HepG2 (cell line): ENCODE results near the gene PRKCG. TPM values are rescaled to one million over a fixed set of nuclear protein-coding genes. Genes with fewer than 3 reads are reported as not detected.

Source experiments
- CCDC6 ChIP-seq: sonication (generic); formaldehyde crosslinking; IDR thresholded peaks from 2 replicates; pipeline ENCODE4 v1.8.1; 2022; ENCODE audit warnings: mild to moderate bottlenecking, missing genetic modification reagents, moderate library complexity
- EP300 ChIP-seq, 3 experiments: sonication (generic) in 1 of 3; formaldehyde crosslinking in 1 of 3; IDR thresholded peaks; 2 replicates each; pipeline versions ENCODE4 v1.5.1 to v1.6.1; 2011 to 2020; ENCODE audit warnings: low read depth in 2 of 3, low read length in 2 of 3, borderline replicate concordance in 1 of 3, improper control_type of control experiment in 1 of 3, mild to moderate bottlenecking in 1 of 3, missing genetic modification reagents in 1 of 3, moderate library complexity in 1 of 3
- FOXJ3 ChIP-seq: sonication (generic); formaldehyde crosslinking; IDR thresholded peaks from 2 replicates; pipeline ENCODE4 v1.4.0; 2020; ENCODE audit warnings: missing genetic modification reagents, mild to moderate bottlenecking, borderline replicate concordance
- MAFF ChIP-seq: IDR thresholded peaks from 2 replicates; pipeline ENCODE4 v1.6.1; 2011; ENCODE audit warnings: low read depth, low read length, improper control_type of control experiment
- MAZ ChIP-seq, 2 experiments: sonication (generic) in 1 of 2; formaldehyde crosslinking in 1 of 2; IDR thresholded peaks; 2 replicates each; pipeline versions ENCODE4 v1.5.0 to v1.6.1; 2012 to 2020; ENCODE audit warnings: low read depth in 2 of 2, mild to moderate bottlenecking in 2 of 2, borderline replicate concordance in 1 of 2, improper control_type of control experiment in 1 of 2, low read length in 1 of 2, missing genetic modification reagents in 1 of 2, moderate library complexity in 1 of 2
- NFYB ChIP-seq: sonication (generic); formaldehyde crosslinking; IDR thresholded peaks from 2 replicates; pipeline ENCODE4 v1.4.0; 2020; ENCODE audit warnings: missing genetic modification reagents
- NR2F1 ChIP-seq, 2 experiments: fragments of 450-650 bp in 1 of 2; formaldehyde crosslinking in 1 of 2; IDR thresholded peaks; 2 replicates each; pipeline versions ENCODE4 v1.5.0 to v1.6.1; 2016 to 2020; ENCODE audit warnings: mild to moderate bottlenecking in 1 of 2, missing compliant biosample characterization in 1 of 2, missing genetic modification reagents in 1 of 2, moderate library complexity in 1 of 2
- POLR2G ChIP-seq: fragments of 200-400 bp; formaldehyde crosslinking; IDR thresholded peaks from 2 replicates; pipeline ENCODE4 v1.6.1; 2018; ENCODE audit warnings: mild to moderate bottlenecking, low read depth, low read length, moderate library complexity
- RAD51 ChIP-seq: fragments of 450-650 bp; IDR thresholded peaks from 2 replicates; pipeline ENCODE4 v1.6.1; 2016; ENCODE audit warnings: borderline replicate concordance
- RCOR2 ChIP-seq: IDR thresholded peaks from 2 replicates; pipeline ENCODE4 v1.6.1; 2016; ENCODE audit warnings: missing biosample characterization, missing genetic modification reagents
- SIX4 ChIP-seq: sonication (generic); formaldehyde crosslinking; IDR thresholded peaks from 2 replicates; pipeline ENCODE4 v1.4.0; 2020; ENCODE audit warnings: missing genetic modification reagents
- SP1 ChIP-seq, 2 experiments: fragments of 450-650 bp in 1 of 2; sonication (generic) in 1 of 2; formaldehyde crosslinking in 1 of 2; IDR thresholded peaks; 2 replicates each; pipeline versions ENCODE4 v1.4.0 to v1.6.1; 2016 to 2020; ENCODE audit warnings: missing genetic modification reagents in 1 of 2
- SSRP1 ChIP-seq: IDR thresholded peaks from 2 replicates; pipeline ENCODE4 v1.6.1; 2016; ENCODE audit warnings: control low read depth
- THAP11 ChIP-seq: IDR thresholded peaks from 2 replicates; pipeline ENCODE4 v1.6.1; 2016; ENCODE audit warnings: missing biosample characterization, missing genetic modification reagents
- THYN1 ChIP-seq: sonication (generic); formaldehyde crosslinking; IDR thresholded peaks from 2 replicates; pipeline ENCODE4 v1.8.1; 2023; ENCODE audit warnings: low read depth, mild to moderate bottlenecking, moderate library complexity, missing genetic modification reagents, borderline replicate concordance
- ZBTB21 ChIP-seq: sonication (generic); formaldehyde crosslinking; IDR thresholded peaks from 2 replicates; pipeline ENCODE4 v1.4.0; 2020; ENCODE audit warnings: missing genetic modification reagents
- ZNF329 ChIP-seq: sonication (generic); formaldehyde crosslinking; IDR thresholded peaks from 2 replicates; pipeline ENCODE4 v1.9.0; 2021; ENCODE audit warnings: low read depth, mild to moderate bottlenecking, missing genetic modification reagents
- ZNF546 ChIP-seq: sonication (generic); formaldehyde crosslinking; conservative IDR thresholded peaks from 2 replicates; pipeline ENCODE4 v1.8.1; 2023; ENCODE audit warnings: mild to moderate bottlenecking, missing genetic modification reagents
- ZNF678 ChIP-seq: sonication (generic); formaldehyde crosslinking; IDR thresholded peaks from 2 replicates; pipeline ENCODE4 v1.4.0; 2020; ENCODE audit warnings: mild to moderate bottlenecking, missing genetic modification reagents
- ZNF850 ChIP-seq: sonication (generic); formaldehyde crosslinking; conservative IDR thresholded peaks from 2 replicates; pipeline ENCODE4 v1.9.0; 2021; ENCODE audit warnings: mild to moderate bottlenecking, missing genetic modification reagents
- ZSCAN22 ChIP-seq: sonication (generic); formaldehyde crosslinking; IDR thresholded peaks from 2 replicates; pipeline ENCODE4 v1.4.0; 2020; ENCODE audit warnings: mild to moderate bottlenecking, missing genetic modification reagents
- polyA plus RNA-seq, 8 experiments: library from polyadenylated mRNA; depleted of rRNA in 3 of 8; stranded (reverse) in 7 of 8; unstranded in 1 of 8; fragments of >200 nt; fragmentation: Illumina TruSeq in 4 of 8; extraction: Trizol in 4 of 8; gene quantifications; 2 replicates each; pipeline versions ENCODE4 v1.2.1 to v1.2.3, GENCODE V29; 2011 to 2016; ENCODE audit warnings: low read depth in 4 of 8, missing spikeins in 1 of 8, mixed read lengths in 1 of 8; ENCODE audit not compliant: insufficient read depth in 1 of 8
- total RNA-seq, 5 experiments: library from RNA; depleted of rRNA; stranded (reverse); fragments of >200 nt; fragmentation: Illumina TruSeq; extraction: Trizol; gene quantifications; 2 replicates each; pipeline ENCODE4 v1.2.3, GENCODE V29; 2016; ENCODE audit warnings: low read depth in 1 of 5
- TF ChIP-seq, protein P1 (sequence below): IDR thresholded peaks from 2 replicates; pipeline ENCODE4 v1.6.1; 2016; ENCODE audit warnings: low read depth, borderline replicate concordance
- TF ChIP-seq, protein P2 (sequence below): IDR thresholded peaks from 2 replicates; pipeline ENCODE4 v1.6.1; 2016
- TF ChIP-seq, protein P3 (sequence below): sonication (generic); formaldehyde crosslinking; IDR thresholded peaks from 2 replicates; pipeline ENCODE4 v1.5.1; 2020; ENCODE audit warnings: mild to moderate bottlenecking, missing genetic modification reagents, moderate library complexity
- TF ChIP-seq, protein P4 (sequence below): sonication (generic); formaldehyde crosslinking; IDR thresholded peaks from 2 replicates; pipeline ENCODE4 v1.4.0; 2020; ENCODE audit warnings: missing genetic modification reagents

The PRKCG gene
- total and polyA plus RNA-seq, 2 of the 13 experiments (the other 11 are each of a cell fraction or from before 2014, with no cell fraction given): 0.02 to 0.03 TPM

DNA sequence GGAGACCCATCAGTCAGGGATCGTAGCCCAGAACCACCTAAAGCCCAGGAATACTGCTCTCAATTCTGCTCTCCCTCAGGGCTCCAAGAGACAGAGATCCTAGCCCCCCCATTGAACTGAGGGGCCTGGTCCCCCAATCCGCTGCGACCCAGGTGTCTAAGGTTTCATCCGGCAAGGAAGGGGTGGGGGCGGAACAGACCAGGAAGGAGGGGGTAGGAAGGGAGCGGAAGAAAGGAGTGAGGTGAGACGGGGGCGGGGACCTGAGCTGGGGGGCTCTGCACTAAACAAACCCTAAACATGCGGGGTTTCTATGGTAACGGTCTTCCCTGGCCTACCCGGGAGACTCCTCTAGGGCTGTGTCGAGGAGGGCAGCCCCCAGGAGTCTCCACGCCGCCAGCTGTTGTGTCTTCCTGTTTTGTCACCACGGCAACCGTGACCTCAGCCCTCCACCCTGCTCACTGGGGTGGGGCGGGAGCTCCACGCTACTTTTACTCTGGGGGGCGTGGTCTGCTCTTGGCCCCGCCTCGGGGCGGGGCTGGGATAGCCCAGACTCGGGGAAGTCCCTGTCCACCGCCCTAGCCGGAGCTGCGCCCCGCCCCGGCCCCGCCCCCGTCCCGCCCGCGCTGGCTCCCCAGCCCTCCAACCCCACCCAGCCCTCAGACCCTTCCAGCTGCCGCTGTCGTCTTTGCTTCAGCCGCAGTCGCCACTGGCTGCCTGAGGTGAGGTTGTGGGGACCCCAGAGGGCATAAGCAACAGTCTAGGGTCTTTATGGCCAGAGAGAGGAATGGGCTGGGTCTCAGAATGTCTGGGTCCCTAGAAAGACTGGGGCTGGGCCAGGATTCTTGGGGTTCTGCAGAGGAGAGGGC lies 14.5 kb upstream of the PRKCG start, which contains the start of gene MYADM (continued):
- peak; percentile 73 to 90 for TF ChIP-seq EP300 (IDR thresholded peaks at IDR 0.05; ENCODE audit: low read depth in 2 of 2, low read length in 2 of 2)
- peak; percentile 84 for TF ChIP-seq EP300 (CRISPR knock-in tag; IDR thresholded peaks at IDR 0.05; ENCODE audit: borderline replicate concordance)
- TF ChIP-seq CCDC6 (CRISPR knock-in tag): no peak
- TF ChIP-seq, protein P1, sequence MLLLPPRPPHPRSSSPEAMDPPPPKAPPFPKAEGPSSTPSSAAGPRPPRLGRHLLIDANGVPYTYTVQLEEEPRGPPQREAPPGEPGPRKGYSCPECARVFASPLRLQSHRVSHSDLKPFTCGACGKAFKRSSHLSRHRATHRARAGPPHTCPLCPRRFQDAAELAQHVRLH (CRISPR knock-in tag): 0 out of 2 replicates have a peak, but pooled peaks have one; percentile 52
- TF ChIP-seq ZNF329 (CRISPR knock-in tag): no peak
- TF ChIP-seq, protein P2, sequence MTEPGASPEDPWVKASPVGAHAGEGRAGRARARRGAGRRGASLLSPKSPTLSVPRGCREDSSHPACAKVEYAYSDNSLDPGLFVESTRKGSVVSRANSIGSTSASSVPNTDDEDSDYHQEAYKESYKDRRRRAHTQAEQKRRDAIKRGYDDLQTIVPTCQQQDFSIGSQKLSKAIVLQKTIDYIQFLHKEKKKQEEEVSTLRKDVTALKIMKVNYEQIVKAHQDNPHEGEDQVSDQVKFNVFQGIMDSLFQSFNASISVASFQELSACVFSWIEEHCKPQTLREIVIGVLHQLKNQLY (CRISPR knock-in tag): peak; percentile 66; the same call in 1 of the 2 replicates
- TF ChIP-seq ZNF678 (CRISPR knock-in tag): no peak
- TF ChIP-seq RCOR2: no peak
- TF ChIP-seq MAFF: no peak
- no peak; the same call in 1 of the 2 replicates for TF ChIP-seq NFYB (CRISPR knock-in tag)
- peak; percentile 67 for TF ChIP-seq THAP11 (CRISPR knock-in tag)
- peak; percentile 96 for TF ChIP-seq FOXJ3
- TF ChIP-seq SP1 (IDR thresholded peaks at IDR 0.05): no peak
- peak; percentile 92 for TF ChIP-seq SP1 (CRISPR knock-in tag; IDR thresholded peaks at IDR 0.05)
- TF ChIP-seq MAZ (IDR thresholded peaks at IDR 0.05; ENCODE audit: borderline replicate concordance, low read depth, low read length): peak; percentile 99
- TF ChIP-seq MAZ (CRISPR knock-in tag; IDR thresholded peaks at IDR 0.05; ENCODE audit: low read depth): peak; percentile 71; the same call in 1 of the 2 replicates
- TF ChIP-seq, protein P3, sequence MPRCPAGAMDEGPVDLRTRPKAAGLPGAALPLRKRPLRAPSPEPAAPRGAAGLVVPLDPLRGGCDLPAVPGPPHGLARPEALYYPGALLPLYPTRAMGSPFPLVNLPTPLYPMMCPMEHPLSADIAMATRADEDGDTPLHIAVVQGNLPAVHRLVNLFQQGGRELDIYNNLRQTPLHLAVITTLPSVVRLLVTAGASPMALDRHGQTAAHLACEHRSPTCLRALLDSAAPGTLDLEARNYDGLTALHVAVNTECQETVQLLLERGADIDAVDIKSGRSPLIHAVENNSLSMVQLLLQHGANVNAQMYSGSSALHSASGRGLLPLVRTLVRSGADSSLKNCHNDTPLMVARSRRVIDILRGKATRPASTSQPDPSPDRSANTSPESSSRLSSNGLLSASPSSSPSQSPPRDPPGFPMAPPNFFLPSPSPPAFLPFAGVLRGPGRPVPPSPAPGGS (CRISPR knock-in tag): peak; percentile 63; the same call in 1 of the 2 replicates
- TF ChIP-seq NR2F1 (CRISPR knock-in tag; IDR thresholded peaks at IDR 0.05): 0 out of 4 replicates have a peak, but pooled peaks of 1 of the 2 experiments have one; percentile 24
- peak; percentile 74 for TF ChIP-seq POLR2G
- TF ChIP-seq RAD51: no peak
- no peak for TF ChIP-seq THYN1 (CRISPR knock-in tag)
- TF ChIP-seq, protein P4, sequence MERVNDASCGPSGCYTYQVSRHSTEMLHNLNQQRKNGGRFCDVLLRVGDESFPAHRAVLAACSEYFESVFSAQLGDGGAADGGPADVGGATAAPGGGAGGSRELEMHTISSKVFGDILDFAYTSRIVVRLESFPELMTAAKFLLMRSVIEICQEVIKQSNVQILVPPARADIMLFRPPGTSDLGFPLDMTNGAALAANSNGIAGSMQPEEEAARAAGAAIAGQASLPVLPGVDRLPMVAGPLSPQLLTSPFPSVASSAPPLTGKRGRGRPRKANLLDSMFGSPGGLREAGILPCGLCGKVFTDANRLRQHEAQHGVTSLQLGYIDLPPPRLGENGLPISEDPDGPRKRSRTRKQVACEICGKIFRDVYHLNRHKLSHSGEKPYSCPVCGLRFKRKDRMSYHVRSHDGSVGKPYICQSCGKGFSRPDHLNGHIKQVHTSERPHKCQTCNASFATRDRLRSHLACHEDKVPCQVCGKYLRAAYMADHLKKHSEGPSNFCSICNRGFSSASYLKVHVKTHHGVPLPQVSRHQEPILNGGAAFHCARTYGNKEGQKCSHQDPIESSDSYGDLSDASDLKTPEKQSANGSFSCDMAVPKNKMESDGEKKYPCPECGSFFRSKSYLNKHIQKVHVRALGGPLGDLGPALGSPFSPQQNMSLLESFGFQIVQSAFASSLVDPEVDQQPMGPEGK (CRISPR knock-in tag): peak; percentile 100
- peak; percentile 45 for TF ChIP-seq SIX4 (CRISPR knock-in tag)
- TF ChIP-seq SSRP1 (CRISPR knock-in tag): no peak
- peak; percentile 74; the same call in 1 of the 2 replicates for TF ChIP-seq ZNF546
- peak; percentile 54; the same call in 1 of the 2 replicates for TF ChIP-seq ZBTB21 (CRISPR knock-in tag)
- no peak for TF ChIP-seq ZSCAN22 (CRISPR knock-in tag)
- TF ChIP-seq ZNF850 (CRISPR knock-in tag): no peak; the same call in 1 of the 2 replicates
